ENCODE results near the gene CASP8AP2. TPM values are rescaled to one million over a fixed set of nuclear protein-coding genes. Genes with fewer than 3 reads are reported as not detected.
"Not testable (repeated sequence)": the region's sequence is repeated elsewhere in the genome, so short reads cannot be mapped to it uniquely, and the experiment has no call there.

The CASP8AP2 gene
- total RNA-seq, 1 donor from 2014 or later, result 13.2 TPM

- Histone ChIP-seq H3K36me3 (peaks cover 15% of the 10 kb centered on the region), H3K9me3 (replicated peaks) (no peaks in the 10 kb centered on the region), H3K4me1 (peaks cover 8% of the 10 kb centered on the region), H3K4me3 (no peak overlapping the region), H3K27ac (replicated peaks) (no peak overlapping the region), H3K27me3 (ENCODE audit: low read depth) (no peaks in the 10 kb centered on the region)
- no peak for TF ChIP-seq CTCF (IDR thresholded peaks at IDR 0.05; ENCODE audit: borderline replicate concordance)
- no peak for DNase-seq
- intact Hi-C loops (cut with micrococcal nuclease), result no loop called here
Observed at GRCh38 chr6:89805814-89806371, 23.8 kb upstream of the CASP8AP2 start.

GRCh38 chr6:89807581-89807980 is 22.1 kb upstream of the CASP8AP2 start:
- Histone ChIP-seq H3K4me3 (no peak overlapping the region), H3K4me1 (peaks cover 8% of the 10 kb centered on the region), H3K27me3 (ENCODE audit: low read depth) (no peaks in the 10 kb centered on the region), H3K27ac (replicated peaks) (no peak overlapping the region), H3K9me3 (replicated peaks) (no peaks in the 10 kb centered on the region), H3K36me3 (peaks cover 7% of the 10 kb centered on the region)
- DNase-seq, result no peak
- TF ChIP-seq CTCF (IDR thresholded peaks at IDR 0.05; ENCODE audit: borderline replicate concordance), result no peak
- intact Hi-C loops (cut with micrococcal nuclease), result no loop called here

- H3K4me1 ChIP-seq, result peaks cover 18% of the 10 kb centered on the region
- H3K27ac ChIP-seq (replicated peaks); H3K9me3 ChIP-seq (replicated peaks); DNase-seq; H3K4me3 ChIP-seq; H3K27me3 ChIP-seq (ENCODE audit: low read depth); intact Hi-C loops (cut with micrococcal nuclease); H3K36me3 ChIP-seq: not testable (repeated sequence)
Observed at GRCh38 chr6:89813422-89813821, 16.3 kb upstream of the CASP8AP2 start.

GRCh38 chr6:89817481-89817880 is 12.2 kb upstream of the CASP8AP2 start:
- H3K4me3 ChIP-seq, result peak overlapping the region; percentile 85
- intact Hi-C loops (cut with micrococcal nuclease), result no loop called here
- H3K36me3 ChIP-seq, result no peaks in the 10 kb centered on the region
- H3K9me3 ChIP-seq (replicated peaks), result no peaks in the 10 kb centered on the region
- no peaks in the 10 kb centered on the region for H3K27me3 ChIP-seq (ENCODE audit: low read depth)
- TF ChIP-seq CTCF (IDR thresholded peaks at IDR 0.05; ENCODE audit: borderline replicate concordance), result no peak
- no peak for DNase-seq
- no peak overlapping the region for H3K27ac ChIP-seq (replicated peaks)
- peaks cover 43% of the 10 kb centered on the region for H3K4me1 ChIP-seq

- DNase-seq, result no peak
Observed at GRCh38 chr6:89818977-89819335, 10.7 kb upstream of the CASP8AP2 start.

More at GRCh38 chr6:89818977-89819335, 10.7 kb upstream of the CASP8AP2 start:
- no peak for TF ChIP-seq CTCF (IDR thresholded peaks at IDR 0.05; ENCODE audit: borderline replicate concordance)
- Histone ChIP-seq H3K4me1 (peaks cover 43% of the 10 kb centered on the region), H3K27me3 (ENCODE audit: low read depth) (no peaks in the 10 kb centered on the region), H3K36me3 (no peaks in the 10 kb centered on the region), H3K4me3 (peak overlapping the region; percentile 85), H3K27ac (replicated peaks) (peak overlapping the region; percentile 89), H3K9me3 (replicated peaks) (no peaks in the 10 kb centered on the region)
- intact Hi-C loops (cut with micrococcal nuclease), result no loop called here
